Left colon (tissue), 2 donors: ENCODE measurements around the gene DENND4A. TPM values are rescaled to one million over a fixed set of nuclear protein-coding genes. Genes with fewer than 3 reads are reported as not detected.

ENCODE experiments used
- ATAC-seq: fragments of 200-7000 bp; cut with Tn5 transposase; one replicate; pipeline ENCODE4 v1.9.1; 2020; ENCODE audit warnings: mild to moderate bottlenecking, moderate library complexity
- DNase-seq, 2 donors: peaks; one replicate each; pipeline ENCODE4 v3.0.0-alpha.2; 2020
- intact Hi-C, 2 donors: fragments of 100-400 bp; cut with DNase I in 1 of 2; cut with micrococcal nuclease in 1 of 2; formaldehyde crosslinking; loops; one replicate each; pipeline versions ENCODE4 v1.11.2 to v1.14.0; 2022; cut with DNase I, micrococcal nuclease
- long read RNA-seq: library from polyadenylated mRNA; unstranded; transcript quantifications from one replicate; pipeline ENCODE4 v2.0.0, GENCODE V29; 2021
- total RNA-seq, 2 donors: library from RNA; stranded (reverse); fragmentation: NEBNext Ultra II Directional; extraction: Animal tissue kit (Norgen Biotek cat#: 25700); gene quantifications; one replicate each; pipeline ENCODE4 v1.2.1, GENCODE V29; 2021
- donor health status: DM: no; HTN: no; CAD: no.
- donor health status: DM: yes; HTN: yes; CAD: no.

Gene DENND4A
- total RNA-seq = 10 to 100 TPM; 17.7 to 19.5 TPM
- long read RNA-seq, partial matches to known transcripts = 1 of 2 reads
- long read RNA-seq, other reads (novel, unspliced or antisense) = 1 of 2 reads

GRCh38 chr15:65792138-65792987, at the start of gene DENND4A:
Gene DENND4A (minus strand): TSS chr15:65792293. CDS start chr15:65756450, 35,843 bp downstream.
- intact Hi-C loops = no loop called here
- ATAC-seq (peak; percentile 93), DNase-seq (peak; percentile 97 to 98)

GRCh38 chr15:65841121-65841930, 49.2 kb upstream of the DENND4A start:
- intact Hi-C loops = no loop called here
- DNase-seq (no peak), ATAC-seq (no peak)

DNA sequence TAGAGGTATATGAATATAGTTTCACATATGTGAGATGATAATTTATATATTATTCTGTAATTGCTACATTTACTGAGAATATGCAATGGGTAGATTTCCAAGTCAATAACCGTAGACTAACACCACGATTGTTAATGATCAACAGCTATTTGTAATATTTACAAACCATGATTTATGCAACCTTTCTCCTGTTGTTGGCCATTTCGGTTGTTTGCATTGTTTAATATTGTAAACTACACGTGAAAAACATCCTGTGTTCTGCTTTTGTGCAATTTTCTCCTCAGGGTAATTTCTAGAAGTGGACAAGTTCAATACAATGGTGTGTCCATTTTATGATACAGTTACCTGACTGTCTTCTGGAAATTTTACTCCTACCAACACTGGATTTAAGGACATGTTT, 47.9 kb upstream of the DENND4A start:
- intact Hi-C loops = no loop called here
- ATAC-seq = no peak
- no peak for DNase-seq

- intact Hi-C loops = no loop called here
- DNase-seq (no peak), ATAC-seq (no peak)
These were observed 47.3 kb upstream of the DENND4A start for GRCh38 chr15:65839354-65839901.

DNA sequence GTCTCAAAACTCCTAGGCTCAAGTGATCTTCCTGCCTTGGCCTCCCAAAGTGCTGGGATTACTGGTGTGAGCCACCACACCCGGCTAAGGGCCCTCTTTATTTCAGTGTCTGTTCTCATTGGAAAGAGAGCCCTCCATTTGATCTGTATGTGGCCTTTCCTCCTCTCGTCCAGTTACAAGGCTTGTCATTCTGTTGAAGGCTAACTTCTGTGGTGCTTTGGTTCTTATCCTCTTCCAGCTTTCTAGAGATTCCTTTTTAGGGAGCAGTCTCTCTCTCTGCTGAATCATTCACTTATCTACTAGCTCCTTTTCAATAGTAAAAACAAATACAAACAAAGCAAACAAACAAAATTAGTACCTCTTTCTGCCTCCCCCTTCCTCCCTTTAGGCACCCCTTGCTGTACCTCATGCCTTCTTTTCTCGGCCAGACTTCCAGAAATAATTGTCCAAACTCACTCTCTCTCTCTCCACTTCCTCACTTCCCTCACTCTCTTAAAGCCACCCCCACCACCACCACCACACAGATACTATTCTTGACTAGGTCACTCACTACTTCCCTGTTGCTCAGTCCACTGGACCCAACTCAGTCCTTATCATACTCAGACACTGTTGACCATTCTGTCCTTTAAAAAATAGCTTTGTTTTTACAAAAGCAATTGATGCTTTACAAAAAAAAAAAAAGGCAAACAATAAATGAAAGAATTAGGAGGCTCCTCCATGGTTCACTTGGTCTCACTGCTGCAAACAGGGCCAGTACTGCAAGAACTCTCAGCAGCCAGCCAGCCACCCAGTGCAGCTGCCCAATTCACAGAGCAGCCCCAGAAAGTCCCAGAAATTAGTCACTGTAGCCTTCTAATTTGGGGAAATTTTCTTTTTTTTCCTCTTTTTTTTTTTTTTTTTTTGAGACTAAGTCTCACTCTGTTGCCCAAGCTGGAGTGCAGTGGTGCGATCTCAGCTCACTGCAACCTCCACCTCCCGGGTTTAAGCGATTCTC, 45.5 kb upstream of the DENND4A start:
- DNase-seq = no peak
- ATAC-seq = no peak
- intact Hi-C loops = no loop called here

- ATAC-seq (no peak), DNase-seq (no peak)
- intact Hi-C loops = no loop called here
These were observed 44.6 kb upstream of the DENND4A start for GRCh38 chr15:65836665-65837064.

DNA sequence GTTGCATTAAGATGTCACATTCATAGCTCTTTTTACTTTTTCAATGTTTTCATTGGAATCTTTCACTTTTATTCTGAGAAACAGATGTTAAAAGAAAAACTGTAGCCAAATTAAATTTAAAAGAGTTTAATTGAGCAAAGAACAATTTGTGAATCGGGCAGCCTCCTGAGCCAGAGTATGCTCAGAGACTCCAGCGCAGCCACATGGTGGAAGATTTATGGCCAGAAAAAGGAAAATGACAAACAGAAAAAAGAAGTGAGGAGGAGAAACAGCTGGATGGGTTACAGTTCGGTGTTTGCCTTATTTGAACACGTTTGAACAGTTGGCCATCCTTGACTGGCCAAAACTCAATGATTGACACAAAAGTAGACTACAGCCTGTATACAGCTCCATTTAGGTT, 43.4 kb upstream of the DENND4A start:
- intact Hi-C loops = no loop called here
- no peak for DNase-seq
- no peak for ATAC-seq

GRCh38 chr15:65834603-65835282, 42.6 kb upstream of the DENND4A start:
- DNase-seq (no peak), ATAC-seq (no peak)
- intact Hi-C loops = no loop called here

DNA sequence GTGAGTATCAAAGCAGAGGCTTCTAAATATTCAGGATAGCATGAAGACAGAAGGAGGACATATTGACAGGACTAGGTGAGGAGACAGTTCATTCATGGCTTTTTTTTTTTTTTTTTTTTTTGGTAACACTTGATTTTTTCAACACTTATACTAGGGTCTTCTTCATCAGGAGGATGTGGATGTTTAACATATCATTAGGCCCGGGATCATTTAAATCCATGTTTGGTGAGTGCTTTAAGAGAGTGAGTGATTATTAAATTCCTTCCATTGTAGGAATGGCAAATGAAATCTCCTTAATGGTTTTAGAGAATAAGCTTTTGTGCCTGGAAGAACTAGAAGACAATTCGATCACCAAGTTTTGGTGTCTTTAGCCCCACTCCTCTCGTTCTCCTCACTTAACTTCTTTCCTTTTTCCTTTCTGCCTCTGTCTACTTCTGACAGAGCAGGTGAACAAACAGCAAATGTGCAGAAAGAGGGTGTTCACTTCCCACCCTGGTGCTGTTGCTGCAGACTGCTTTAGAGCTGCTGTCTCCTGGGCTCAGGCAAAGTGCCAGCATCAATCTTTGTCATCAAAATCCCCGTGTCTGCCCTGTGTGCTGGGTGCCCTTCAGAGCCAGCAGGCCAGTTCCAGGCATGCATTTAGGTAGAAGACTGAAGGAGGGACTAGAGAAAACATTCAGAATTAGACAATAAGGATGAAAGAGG, 41.6 kb upstream of the DENND4A start:
- ATAC-seq = no peak
- peak; percentile 45 to 49 for DNase-seq
- intact Hi-C loops = no loop called here

DNA sequence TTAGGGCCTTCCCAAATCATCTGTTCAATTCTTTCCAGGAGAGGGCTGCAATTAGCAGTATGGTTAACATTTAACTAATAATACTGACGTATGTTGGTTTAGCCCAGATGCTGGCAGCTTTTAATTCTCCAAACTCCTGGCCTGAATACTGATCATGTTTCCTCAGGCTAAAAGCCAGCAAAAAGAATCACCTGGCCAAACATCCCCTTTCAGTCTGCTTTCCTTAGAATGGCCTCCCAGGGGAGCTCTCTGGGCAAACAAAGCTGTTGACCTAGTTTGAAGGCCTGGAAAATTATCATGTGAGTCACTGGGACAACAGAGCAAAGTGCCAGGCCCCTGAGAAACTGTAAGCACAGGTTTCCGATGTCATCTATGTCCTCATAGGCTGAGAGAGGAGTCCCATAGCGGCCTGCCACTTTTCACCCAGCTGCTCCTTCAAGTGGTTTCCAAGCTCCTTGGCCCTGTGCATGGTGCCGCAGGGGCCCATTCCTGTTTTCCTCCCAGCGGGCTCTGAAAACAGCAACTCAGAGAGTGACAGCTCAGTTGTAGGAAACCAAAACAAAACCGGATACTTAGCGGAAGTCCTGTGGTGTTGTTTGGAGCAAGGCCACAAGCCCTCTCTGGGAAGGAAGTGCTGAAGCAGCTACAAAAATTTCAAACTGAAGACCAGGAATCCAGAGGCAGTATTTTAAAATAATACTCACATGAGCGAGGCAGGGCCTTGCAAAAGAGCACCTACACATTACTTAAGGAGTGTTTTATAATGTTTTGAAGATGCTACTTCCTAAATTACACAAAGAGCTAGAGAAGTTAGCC, 40.7 kb upstream of the DENND4A start:
- peak; percentile 72 to 88 for DNase-seq
- peak; percentile 94 for ATAC-seq
- intact Hi-C loops = no loop called here

DNA sequence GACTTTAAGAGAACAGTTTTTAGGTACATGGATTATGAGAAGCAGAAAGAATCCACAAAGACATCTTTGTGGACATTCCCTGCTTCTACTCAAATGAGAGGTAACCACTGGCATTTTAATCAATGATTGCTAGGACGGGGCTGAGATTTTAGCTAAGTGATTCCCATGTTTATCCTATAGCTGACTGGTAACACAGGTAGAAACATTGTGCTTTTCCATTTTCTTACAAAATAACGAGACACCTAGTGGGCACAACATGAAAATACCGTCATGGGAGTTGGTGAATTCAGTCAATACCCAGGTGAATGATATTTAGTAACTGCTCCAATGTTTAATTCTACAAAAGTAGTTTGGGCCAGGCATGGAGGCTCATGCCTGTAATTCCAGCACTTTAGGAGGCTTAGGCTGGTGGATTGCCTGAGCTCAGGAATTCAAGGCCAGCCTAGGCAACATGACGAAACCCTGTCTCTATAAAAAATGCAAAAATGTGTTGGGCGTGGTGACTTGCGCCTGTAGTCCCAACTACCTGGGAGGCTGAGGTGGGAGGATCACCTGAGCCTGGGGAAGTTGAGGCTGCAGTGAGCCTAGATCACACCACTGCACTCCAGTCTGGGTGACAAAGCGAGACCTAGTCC, 37.2 kb upstream of the DENND4A start:
- DNase-seq = no peak

GRCh38 chr15:65828585-65828984, 36.5 kb upstream of the DENND4A start:
- DNase-seq (no peak), ATAC-seq (no peak)
- intact Hi-C loops = no loop called here

More for the DNA sequence above, 37.2 kb upstream of the DENND4A start:
- no peak for ATAC-seq
- intact Hi-C loops = no loop called here

GRCh38 chr15:65827065-65827464, 35.0 kb upstream of the DENND4A start:
- intact Hi-C loops = no loop called here
- DNase-seq = no peak

GRCh38 chr15:65824941-65825544, 33.0 kb upstream of the DENND4A start:
- no peak for ATAC-seq
- intact Hi-C loops = no loop called here

More at GRCh38 chr15:65827065-65827464, 35.0 kb upstream of the DENND4A start:
- ATAC-seq = no peak

GRCh38 chr15:65824031-65824743, 32.1 kb upstream of the DENND4A start:
- intact Hi-C loops = no loop called here
- peak; percentile 34 to 40 for DNase-seq
- ATAC-seq = peak; percentile 97

More at GRCh38 chr15:65824941-65825544, 33.0 kb upstream of the DENND4A start:
- DNase-seq = no peak
